SK-N-SH (cell line): ENCODE measurements around the gene RFPL3.

Experiments used
- FOXM1 ChIP-seq: IDR thresholded peaks from 2 replicates; pipeline ENCODE4 v1.4.0; 2012; ENCODE audit warnings: low read depth, mild to moderate bottlenecking
- POLR2AphosphoS5 ChIP-seq: IDR thresholded peaks from 2 replicates; pipeline ENCODE4 v1.6.1; 2012; ENCODE audit warnings: low read depth, low read length
- TAF1 ChIP-seq: IDR thresholded peaks from 2 replicates; pipeline ENCODE4 v1.6.1; 2012; ENCODE audit warnings: low read depth, mild to moderate bottlenecking, low read length, moderate library complexity, borderline replicate concordance
- TF ChIP-seq, protein P1 (sequence below): fragments of 200-600 bp; sonication (generic); IDR thresholded peaks from 2 replicates; pipeline ENCODE4 v1.6.1; 2017; ENCODE audit warnings: antibody characterized with exemption, mild to moderate bottlenecking, moderate library complexity
- TF ChIP-seq, protein P2 (sequence below): fragments of 150-350 bp; IDR thresholded peaks from 2 replicates; pipeline ENCODE4 v1.6.1; 2016; ENCODE audit warnings: mild to moderate bottlenecking, low read depth, low read length
- TF ChIP-seq, protein P3 (sequence below): IDR thresholded peaks from 2 replicates; pipeline ENCODE4 v1.6.1; 2012; ENCODE audit warnings: mild to moderate bottlenecking, low read depth, low read length, moderate library complexity

DNA sequence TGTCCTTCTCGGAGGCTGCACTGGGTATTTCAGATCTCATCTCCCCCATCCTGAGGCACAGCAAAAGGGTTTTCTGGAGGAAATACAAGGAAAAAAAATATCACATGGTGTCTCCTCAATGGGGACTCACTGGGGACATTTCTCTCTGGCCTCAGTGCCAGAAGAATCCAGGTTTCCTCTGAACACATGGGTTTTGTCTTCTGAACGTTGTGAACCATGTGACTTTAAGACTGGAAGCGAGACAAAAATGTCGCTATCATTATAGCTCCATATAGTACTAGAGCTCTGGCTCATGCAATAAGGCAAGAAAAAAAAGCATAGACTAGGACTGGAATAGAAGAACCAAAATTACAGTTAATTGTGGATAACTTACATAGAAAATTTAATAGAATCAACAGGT, 44.9 kb upstream of the RFPL3 start:
- TF ChIP-seq, protein P1, sequence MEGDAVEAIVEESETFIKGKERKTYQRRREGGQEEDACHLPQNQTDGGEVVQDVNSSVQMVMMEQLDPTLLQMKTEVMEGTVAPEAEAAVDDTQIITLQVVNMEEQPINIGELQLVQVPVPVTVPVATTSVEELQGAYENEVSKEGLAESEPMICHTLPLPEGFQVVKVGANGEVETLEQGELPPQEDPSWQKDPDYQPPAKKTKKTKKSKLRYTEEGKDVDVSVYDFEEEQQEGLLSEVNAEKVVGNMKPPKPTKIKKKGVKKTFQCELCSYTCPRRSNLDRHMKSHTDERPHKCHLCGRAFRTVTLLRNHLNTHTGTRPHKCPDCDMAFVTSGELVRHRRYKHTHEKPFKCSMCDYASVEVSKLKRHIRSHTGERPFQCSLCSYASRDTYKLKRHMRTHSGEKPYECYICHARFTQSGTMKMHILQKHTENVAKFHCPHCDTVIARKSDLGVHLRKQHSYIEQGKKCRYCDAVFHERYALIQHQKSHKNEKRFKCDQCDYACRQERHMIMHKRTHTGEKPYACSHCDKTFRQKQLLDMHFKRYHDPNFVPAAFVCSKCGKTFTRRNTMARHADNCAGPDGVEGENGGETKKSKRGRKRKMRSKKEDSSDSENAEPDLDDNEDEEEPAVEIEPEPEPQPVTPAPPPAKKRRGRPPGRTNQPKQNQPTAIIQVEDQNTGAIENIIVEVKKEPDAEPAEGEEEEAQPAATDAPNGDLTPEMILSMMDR = no peak
- TF ChIP-seq FOXM1 (no peak), TAF1 (no peak), POLR2AphosphoS5 (no peak)
- TF ChIP-seq, protein P2, sequence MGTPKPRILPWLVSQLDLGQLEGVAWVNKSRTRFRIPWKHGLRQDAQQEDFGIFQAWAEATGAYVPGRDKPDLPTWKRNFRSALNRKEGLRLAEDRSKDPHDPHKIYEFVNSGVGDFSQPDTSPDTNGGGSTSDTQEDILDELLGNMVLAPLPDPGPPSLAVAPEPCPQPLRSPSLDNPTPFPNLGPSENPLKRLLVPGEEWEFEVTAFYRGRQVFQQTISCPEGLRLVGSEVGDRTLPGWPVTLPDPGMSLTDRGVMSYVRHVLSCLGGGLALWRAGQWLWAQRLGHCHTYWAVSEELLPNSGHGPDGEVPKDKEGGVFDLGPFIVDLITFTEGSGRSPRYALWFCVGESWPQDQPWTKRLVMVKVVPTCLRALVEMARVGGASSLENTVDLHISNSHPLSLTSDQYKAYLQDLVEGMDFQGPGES = no peak
- TF ChIP-seq, protein P3, sequence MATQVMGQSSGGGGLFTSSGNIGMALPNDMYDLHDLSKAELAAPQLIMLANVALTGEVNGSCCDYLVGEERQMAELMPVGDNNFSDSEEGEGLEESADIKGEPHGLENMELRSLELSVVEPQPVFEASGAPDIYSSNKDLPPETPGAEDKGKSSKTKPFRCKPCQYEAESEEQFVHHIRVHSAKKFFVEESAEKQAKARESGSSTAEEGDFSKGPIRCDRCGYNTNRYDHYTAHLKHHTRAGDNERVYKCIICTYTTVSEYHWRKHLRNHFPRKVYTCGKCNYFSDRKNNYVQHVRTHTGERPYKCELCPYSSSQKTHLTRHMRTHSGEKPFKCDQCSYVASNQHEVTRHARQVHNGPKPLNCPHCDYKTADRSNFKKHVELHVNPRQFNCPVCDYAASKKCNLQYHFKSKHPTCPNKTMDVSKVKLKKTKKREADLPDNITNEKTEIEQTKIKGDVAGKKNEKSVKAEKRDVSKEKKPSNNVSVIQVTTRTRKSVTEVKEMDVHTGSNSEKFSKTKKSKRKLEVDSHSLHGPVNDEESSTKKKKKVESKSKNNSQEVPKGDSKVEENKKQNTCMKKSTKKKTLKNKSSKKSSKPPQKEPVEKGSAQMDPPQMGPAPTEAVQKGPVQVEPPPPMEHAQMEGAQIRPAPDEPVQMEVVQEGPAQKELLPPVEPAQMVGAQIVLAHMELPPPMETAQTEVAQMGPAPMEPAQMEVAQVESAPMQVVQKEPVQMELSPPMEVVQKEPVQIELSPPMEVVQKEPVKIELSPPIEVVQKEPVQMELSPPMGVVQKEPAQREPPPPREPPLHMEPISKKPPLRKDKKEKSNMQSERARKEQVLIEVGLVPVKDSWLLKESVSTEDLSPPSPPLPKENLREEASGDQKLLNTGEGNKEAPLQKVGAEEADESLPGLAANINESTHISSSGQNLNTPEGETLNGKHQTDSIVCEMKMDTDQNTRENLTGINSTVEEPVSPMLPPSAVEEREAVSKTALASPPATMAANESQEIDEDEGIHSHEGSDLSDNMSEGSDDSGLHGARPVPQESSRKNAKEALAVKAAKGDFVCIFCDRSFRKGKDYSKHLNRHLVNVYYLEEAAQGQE = no peak
